Adrenal gland (tissue), 12 donors: Measurements from ENCODE around the gene SCARB1. TPM values are rescaled to one million over a fixed set of nuclear protein-coding genes. Genes with fewer than 3 reads are reported as not detected.

Experiments used
- DNase-seq, 7 donors: peaks; one replicate each; pipeline ENCODE4 v3.0.0-alpha.2; 2019 to 2020
- H3K27ac ChIP-seq, 5 donors: fragments of 200-600 bp; sonication (generic) in 4 of 5; 1 replicate in 3 of 5; 2 replicates in 2 of 5; pipeline versions ENCODE4 v1.5.1 to v1.8.0; 2016 to 2020; ENCODE audit warnings: mild to moderate bottlenecking in 1 of 5
- H3K27me3 ChIP-seq: fragments of 200-600 bp; 2 replicates; pipeline ENCODE4 v1.8.0; 2021
- H3K36me3 ChIP-seq, 2 donors: fragments of 200-600 bp; replicated peaks in 1 of 2; 1 replicate in 1 of 2; 2 replicates in 1 of 2; pipeline versions ENCODE4 v1.5.1 to v1.8.0; 2018 to 2022
- H3K4me1 ChIP-seq, 2 donors: fragments of 200-600 bp; replicated peaks in 1 of 2; 1 replicate in 1 of 2; 2 replicates in 1 of 2; pipeline versions ENCODE4 v1.5.1 to v1.8.0; 2018 to 2021
- H3K4me3 ChIP-seq, 4 donors: fragments of 200-600 bp; sonication (generic) in 3 of 4; one replicate each; pipeline ENCODE4 v1.5.1; 2016 to 2018
- H3K9me3 ChIP-seq, 3 donors: fragments of 200-600 bp; sonication (generic) in 1 of 3; replicated peaks in 1 of 3; 1 replicate in 2 of 3; 2 replicates in 1 of 3; pipeline versions ENCODE4 v1.5.1 to v1.8.0; 2016 to 2021
- CTCF ChIP-seq, 6 experiments: fragments of 450-650 bp in 4 of 6; fragments of 200-600 bp in 2 of 6; sonication (generic) in 1 of 6; IDR thresholded peaks; 1 replicate in 5 of 6; 2 replicates in 1 of 6; pipeline versions ENCODE4 v1.5.1 to v1.8.0; 2016 to 2021; ENCODE audit warnings: antibody characterized with exemption in 6 of 6, mild to moderate bottlenecking in 2 of 6, moderate library complexity in 1 of 6
- POLR2A ChIP-seq, 2 donors: fragments of 450-650 bp; IDR thresholded peaks; one replicate each; pipeline ENCODE4 v1.6.1; 2017; ENCODE audit warnings: antibody characterized with exemption in 2 of 2, mild to moderate bottlenecking in 2 of 2, moderate library complexity in 1 of 2
- WGBS, 4 donors: extraction: QIAGEN DNeasy Blood & Tissue Kit in 2 of 4; methylation state at CpG; one replicate each; pipeline versions ENCODE4 v1.1.5 to v1.1.7; 2013 to 2017; 5-methylcytosine and 5-hydroxymethylcytosine counted together
- intact Hi-C, 2 donors: fragments of 100-400 bp; cut with DNase I; formaldehyde crosslinking; loops; one replicate each; pipeline versions ENCODE4 v1.14.1 to v1.15.0; 2022 to 2023
- polyA plus RNA-seq, 3 donors: library from polyadenylated mRNA; stranded (reverse); fragments of 200-250 nt in 2 of 3; fragments of 350-450 nt in 1 of 3; fragmentation: Illumina TruSeq in 1 of 3; extraction: RNeasy Lipid Tissue Mini Kit (QIAGEN cat#74804) in 1 of 3; gene quantifications; one replicate each; pipeline ENCODE4 v1.2.3, GENCODE V29; 2013 to 2014
- total RNA-seq, 9 donors: library from RNA; depleted of rRNA in 4 of 9; stranded (reverse); fragments of >200 nt in 4 of 9; fragments of 120-200 nt in 1 of 9; fragmentation: NEBNext Ultra II Directional in 1 of 9; extraction: Animal tissue kit (Norgen Biotek cat#: 25700) in 1 of 9; gene quantifications; one replicate each; pipeline versions ENCODE4 v1.1.0 to v1.2.4, GENCODE V29; 2013 to 2023
- donor health status: healthy with polysubstance abuse.
- donor health status: Bipolar disorder and iron deficiency.
- donor health status: DM: yes; HTN: yes; CAD: no.
- donor health status: DM: no; HTN: no; CAD: no.
- donor health status: DM: no; HTN: no; CAD: no.
- donor health status: DM: yes; HTN: yes; CAD: no.

Gene SCARB1
- total and polyA plus RNA-seq, 12 donors = 213 to 8,580 (median 1,325) TPM

GRCh38 chr12:124853781-124854636 lies 9.7 kb downstream of the SCARB1 start:
- H3K4me3 ChIP-seq = no peak overlapping the region
- H3K9me3 ChIP-seq = no peaks in the 10 kb centered on the region
- no peaks in the 10 kb centered on the region for H3K36me3 ChIP-seq
- TF ChIP-seq CTCF (IDR thresholded peaks at IDR 0.05) = no peak
- TF ChIP-seq POLR2A (IDR thresholded peaks at IDR 0.05) = no peak
- H3K4me1 ChIP-seq = peaks cover 79 to 90% of the 10 kb centered on the region in 2 donors
- intact Hi-C loops = no loop called here
- peak overlapping the region; percentile 45 to 93 (median 84) for H3K27ac ChIP-seq
- no peaks in the 10 kb centered on the region for H3K27me3 ChIP-seq
- DNase-seq = peak in 1 of 7 donors; percentile 67
- WGBS, 4 donors = 56 to 67% (median 60%) methylated on average over 23 to 24 of the region's 24 CpGs

- intact Hi-C loops = no loop called here
- Histone ChIP-seq H3K27me3 (no peaks in the 10 kb centered on the region), H3K4me1 (peaks cover 83 to 95% of the 10 kb centered on the region in 2 donors), H3K9me3 (no peaks in the 10 kb centered on the region), H3K4me3 (no peak overlapping the region), H3K36me3 (no peaks in the 10 kb centered on the region), H3K27ac (peak overlapping the region; percentile 34 to 93 (median 84))
- TF ChIP-seq POLR2A (IDR thresholded peaks at IDR 0.05) (no peak), CTCF (IDR thresholded peaks at IDR 0.05) (no peak)
- DNase-seq = peak in 1 of 7 donors; percentile 50
- 42 to 57% (median 51%) methylated on average over 11 of the region's 11 CpGs for WGBS, 4 donors
Measured at GRCh38 chr12:124852911-124853427, 10.7 kb downstream of the SCARB1 start.

- Histone ChIP-seq H3K4me1 (peaks cover 83 to 95% of the 10 kb centered on the region in 2 donors), H3K9me3 (no peaks in the 10 kb centered on the region), H3K36me3 (no peaks in the 10 kb centered on the region), H3K4me3 (no peak overlapping the region), H3K27me3 (no peaks in the 10 kb centered on the region), H3K27ac (peak overlapping the region; percentile 34 to 93 (median 84))
- DNase-seq = peak; percentile 62 to 84 (median 79)
- WGBS, 4 donors = 34 to 55% (median 42%) methylated on average over 7 to 13 of the region's 13 CpGs
- no peak for TF ChIP-seq CTCF (IDR thresholded peaks at IDR 0.05)
- TF ChIP-seq POLR2A (IDR thresholded peaks at IDR 0.05) = no peak
- intact Hi-C loops = no loop called here
Measured at GRCh38 chr12:124852329-124852831, 11.3 kb downstream of the SCARB1 start.

- no peak for TF ChIP-seq POLR2A (IDR thresholded peaks at IDR 0.05)
- TF ChIP-seq CTCF (IDR thresholded peaks at IDR 0.05) = no peak
- intact Hi-C loops = no loop called here
- Histone ChIP-seq H3K36me3 (no peaks in the 10 kb centered on the region), H3K9me3 (no peaks in the 10 kb centered on the region), H3K27me3 (no peaks in the 10 kb centered on the region), H3K4me3 (no peak overlapping the region), H3K27ac (peak overlapping the region in 4 of 5 donors; percentile 34 to 93 (median 88)), H3K4me1 (peaks cover 82 to 95% of the 10 kb centered on the region in 2 donors)
- DNase-seq = peak in 1 of 7 donors; percentile 26
- WGBS, 4 donors = 71 to 77% (median 73%) methylated on average over 8 of the region's 8 CpGs
Measured at GRCh38 chr12:124851342-124851741, 12.3 kb downstream of the SCARB1 start.
